Spleen (tissue), 11 donors: ENCODE data around the gene LMLN. TPM values are rescaled to one million over a fixed set of nuclear protein-coding genes. Genes with fewer than 3 reads are reported as not detected.

Experiments used
- DNase-seq: peaks from one replicate; pipeline ENCODE4 v3.0.0-alpha.2; 2020
- H3K27ac ChIP-seq, 8 donors: fragments of 200-600 bp; sonication (generic) in 7 of 8; 1 replicate in 4 of 8; 2 replicates in 4 of 8; pipeline versions ENCODE4 v1.5.0 to v1.8.0; 2016 to 2021; ENCODE audit warnings: inconsistent platforms in 4 of 8, mild to moderate bottlenecking in 4 of 8, moderate library complexity in 1 of 8
- H3K27me3 ChIP-seq, 7 donors: fragments of 200-600 bp; sonication (generic) in 6 of 7; replicated peaks in 1 of 7; 1 replicate in 4 of 7; 2 replicates in 3 of 7; pipeline versions ENCODE4 v1.5.0 to v1.8.0; 2016 to 2021; ENCODE audit warnings: inconsistent platforms in 3 of 7, mild to moderate bottlenecking in 1 of 7
- H3K36me3 ChIP-seq, 6 donors: fragments of 200-600 bp; sonication (generic) in 5 of 6; 1 replicate in 4 of 6; 2 replicates in 2 of 6; pipeline versions ENCODE4 v1.5.0 to v1.8.0; 2016 to 2021; ENCODE audit warnings: inconsistent platforms in 2 of 6
- H3K4me1 ChIP-seq, 6 donors: fragments of 200-600 bp; sonication (generic) in 5 of 6; 1 replicate in 3 of 6; 2 replicates in 3 of 6; pipeline versions ENCODE4 v1.5.0 to v1.8.0; 2016 to 2021; ENCODE audit warnings: inconsistent platforms in 3 of 6
- H3K4me3 ChIP-seq, 8 donors: fragments of 200-600 bp; sonication (generic) in 7 of 8; 1 replicate in 4 of 8; 2 replicates in 4 of 8; pipeline versions ENCODE4 v1.5.0 to v1.8.0; 2016 to 2021; ENCODE audit warnings: inconsistent platforms in 4 of 8, mild to moderate bottlenecking in 4 of 8, moderate library complexity in 2 of 8
- H3K9me3 ChIP-seq, 8 donors: fragments of 200-600 bp; sonication (generic) in 7 of 8; 1 replicate in 4 of 8; 2 replicates in 4 of 8; pipeline versions ENCODE4 v1.5.0 to v1.8.0; 2016 to 2021; ENCODE audit warnings: inconsistent platforms in 4 of 8
- POLR2A ChIP-seq, 3 donors: fragments of 450-650 bp; IDR thresholded peaks; one replicate each; pipeline ENCODE4 v1.5.1; 2017; ENCODE audit warnings: antibody characterized with exemption in 3 of 3, mild to moderate bottlenecking in 1 of 3
- POLR2AphosphoS5 ChIP-seq, 3 donors: sonication (generic); formaldehyde crosslinking; IDR thresholded peaks; one replicate each; pipeline ENCODE4 v1.5.1; 2017; ENCODE audit warnings: antibody characterized with exemption in 3 of 3
- WGBS, 5 donors: extraction: QIAGEN DNeasy Blood & Tissue Kit in 3 of 5; methylation state at CpG; one replicate each; pipeline versions ENCODE4 v1.1.5 to v1.1.7; 2013 to 2018; 5-methylcytosine and 5-hydroxymethylcytosine counted together
- intact Hi-C: fragments of 100-400 bp; cut with DNase I; formaldehyde crosslinking; loops from one replicate; pipeline ENCODE4 v1.15.0; 2023; ENCODE audit warnings: low total_unique reads
- polyA plus RNA-seq, 3 donors: library from polyadenylated mRNA; stranded (reverse); fragments of 200-250 nt; gene quantifications; one replicate each; pipeline ENCODE4 v1.2.1, GENCODE V29; 2013
- total RNA-seq, 7 donors: library from RNA; depleted of rRNA in 3 of 7; stranded (reverse); fragments of >200 nt in 3 of 7; fragmentation: NEBNext Ultra II Directional in 4 of 7; extraction: Animal tissue kit (Norgen Biotek cat#: 25700) in 4 of 7; gene quantifications; one replicate each; pipeline versions ENCODE4 v1.1.0 to v1.2.1, GENCODE V29; 2016 to 2021
- TF ChIP-seq, protein P1 (sequence below), 11 experiments: fragments of 200-600 bp in 7 of 11; fragments of 450-650 bp in 4 of 11; sonication (generic) in 4 of 11; IDR thresholded peaks in 8 of 11; conservative IDR thresholded peaks in 3 of 11; 1 replicate in 7 of 11; 2 replicates in 4 of 11; pipeline versions ENCODE4 v1.4.0 to v1.8.0; 2016 to 2021; ENCODE audit warnings: antibody characterized with exemption in 11 of 11, inconsistent platforms in 4 of 11, mild to moderate bottlenecking in 1 of 11
- donor health status: healthy with polysubstance abuse.
- donor health status: DM: no; HTN: no; CAD: no; lungs with moderate emphysema.
- donor health status: DM: no; HTN: no; CAD: no.
- donor health status: Bipolar disorder and iron deficiency.
- donor health status: healthy.
- donor health status: DM: no; HTN: no; CAD: no.
- donor health status: DM: yes; HTN: yes; CAD: no.

LMLN gene
- total and polyA plus RNA-seq, 10 donors = 0.52 to 5.9 (median 3.2) TPM

DNA sequence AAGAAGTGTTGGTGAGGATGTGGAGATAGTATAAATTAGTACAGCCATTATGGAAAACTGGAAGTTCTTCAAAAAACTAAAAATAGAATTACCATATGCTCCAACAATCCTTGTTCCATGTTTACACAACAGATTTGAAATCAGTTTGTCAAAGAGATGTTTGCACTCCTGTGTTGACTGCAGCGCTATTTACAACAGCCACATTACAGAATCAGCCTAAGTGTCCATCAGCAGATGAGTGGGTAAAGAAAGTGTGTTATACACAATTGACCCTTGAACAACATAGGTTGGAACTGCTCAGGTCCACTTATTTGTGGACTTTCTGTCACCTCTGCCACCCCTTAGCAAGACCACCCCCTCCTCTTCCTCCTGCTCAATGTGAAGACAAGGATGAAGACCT lies 34.7 kb downstream of the LMLN start:
- no peak for DNase-seq
- intact Hi-C loops = no loop called here
- H3K27me3 ChIP-seq = no peaks in the 10 kb centered on the region
- peaks cover 0 to 4% (median 0%) of the 10 kb centered on the region in 6 donors for H3K4me1 ChIP-seq
- H3K27ac ChIP-seq = no peak overlapping the region
- H3K36me3 ChIP-seq = peaks cover 0 to 22% (median 1%) of the 10 kb centered on the region in 6 donors
- H3K4me3 ChIP-seq = no peak overlapping the region
- WGBS, 5 donors = 96 to 98% (median 97%) methylated on average over 1 of the region's 1 CpG
- H3K9me3 ChIP-seq = no peaks in the 10 kb centered on the region
- TF ChIP-seq, protein P1, sequence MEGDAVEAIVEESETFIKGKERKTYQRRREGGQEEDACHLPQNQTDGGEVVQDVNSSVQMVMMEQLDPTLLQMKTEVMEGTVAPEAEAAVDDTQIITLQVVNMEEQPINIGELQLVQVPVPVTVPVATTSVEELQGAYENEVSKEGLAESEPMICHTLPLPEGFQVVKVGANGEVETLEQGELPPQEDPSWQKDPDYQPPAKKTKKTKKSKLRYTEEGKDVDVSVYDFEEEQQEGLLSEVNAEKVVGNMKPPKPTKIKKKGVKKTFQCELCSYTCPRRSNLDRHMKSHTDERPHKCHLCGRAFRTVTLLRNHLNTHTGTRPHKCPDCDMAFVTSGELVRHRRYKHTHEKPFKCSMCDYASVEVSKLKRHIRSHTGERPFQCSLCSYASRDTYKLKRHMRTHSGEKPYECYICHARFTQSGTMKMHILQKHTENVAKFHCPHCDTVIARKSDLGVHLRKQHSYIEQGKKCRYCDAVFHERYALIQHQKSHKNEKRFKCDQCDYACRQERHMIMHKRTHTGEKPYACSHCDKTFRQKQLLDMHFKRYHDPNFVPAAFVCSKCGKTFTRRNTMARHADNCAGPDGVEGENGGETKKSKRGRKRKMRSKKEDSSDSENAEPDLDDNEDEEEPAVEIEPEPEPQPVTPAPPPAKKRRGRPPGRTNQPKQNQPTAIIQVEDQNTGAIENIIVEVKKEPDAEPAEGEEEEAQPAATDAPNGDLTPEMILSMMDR (IDR thresholded peaks at IDR 0.05 in 8 of 11, conservative IDR thresholded peaks at IDR 0.05 in 3 of 11) = no peak
- TF ChIP-seq POLR2AphosphoS5 (IDR thresholded peaks at IDR 0.05) (no peak), POLR2A (IDR thresholded peaks at IDR 0.05) (no peak)

DNA sequence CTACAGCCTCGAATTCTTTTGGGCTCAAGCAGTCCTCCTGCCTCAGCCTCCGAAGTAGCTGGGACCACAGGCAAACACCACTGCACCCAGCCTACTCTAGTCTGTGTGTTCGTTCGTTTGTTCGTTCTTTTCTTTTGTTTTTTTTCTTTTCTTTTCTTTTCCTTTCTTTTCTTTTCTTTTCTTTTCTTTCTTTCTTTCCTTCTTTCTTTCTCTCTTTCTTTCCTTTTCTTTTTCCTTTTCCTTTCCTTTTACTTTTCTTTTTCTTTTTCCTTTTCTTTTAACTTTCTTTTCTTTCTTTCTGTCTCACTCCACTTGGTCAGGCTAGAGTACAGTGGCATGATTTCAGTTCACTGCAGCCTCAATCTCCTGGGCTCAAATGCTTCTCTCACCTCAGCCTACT lies 36.8 kb downstream of the LMLN start:
- H3K9me3 ChIP-seq = no peaks in the 10 kb centered on the region
- H3K27ac ChIP-seq = no peak overlapping the region
- 81 to 93% (median 90%) methylated on average over 5 of the region's 5 CpGs for WGBS, 5 donors
- H3K4me1 ChIP-seq = no peaks in the 10 kb centered on the region
- no peak for TF ChIP-seq POLR2AphosphoS5 (IDR thresholded peaks at IDR 0.05)
- TF ChIP-seq, protein P1 (IDR thresholded peaks at IDR 0.05 in 8 of 11, conservative IDR thresholded peaks at IDR 0.05 in 3 of 11) = no peak
- TF ChIP-seq POLR2A (IDR thresholded peaks at IDR 0.05) = no peak
- no peak for DNase-seq
- no peak overlapping the region for H3K4me3 ChIP-seq
- peaks cover 0 to 28% (median 4%) of the 10 kb centered on the region in 6 donors for H3K36me3 ChIP-seq
- intact Hi-C loops = no loop called here
- no peaks in the 10 kb centered on the region for H3K27me3 ChIP-seq

GRCh38 chr3:197997936-197998335 lies 37.9 kb downstream of the LMLN start:
- Histone ChIP-seq H3K4me3 (no peak overlapping the region), H3K36me3 (peaks cover 0 to 28% (median 4%) of the 10 kb centered on the region in 6 donors), H3K9me3 (no peaks in the 10 kb centered on the region), H3K4me1 (no peaks in the 10 kb centered on the region), H3K27me3 (no peaks in the 10 kb centered on the region), H3K27ac (no peak overlapping the region)
- intact Hi-C loops = no loop called here
- WGBS, 5 donors = 96 to 100% (median 98%) methylated on average over 3 of the region's 3 CpGs
- DNase-seq = no peak
- TF ChIP-seq POLR2A (IDR thresholded peaks at IDR 0.05) (no peak), POLR2AphosphoS5 (IDR thresholded peaks at IDR 0.05) (no peak)
- TF ChIP-seq, protein P1 (IDR thresholded peaks at IDR 0.05 in 8 of 11, conservative IDR thresholded peaks at IDR 0.05 in 3 of 11) = no peak

GRCh38 chr3:198017090-198017489 lies 57.1 kb downstream of the LMLN start:
- no peaks in the 10 kb centered on the region for H3K27me3 ChIP-seq
- peaks cover 0 to 13% (median 0%) of the 10 kb centered on the region in 6 donors for H3K36me3 ChIP-seq
- H3K27ac ChIP-seq = no peak overlapping the region
- 92 to 96% (median 94%) methylated on average over 5 of the region's 5 CpGs for WGBS, 5 donors
- no peak overlapping the region for H3K4me3 ChIP-seq
- no peaks in the 10 kb centered on the region for H3K4me1 ChIP-seq
- no peak for DNase-seq
- intact Hi-C loops = no loop called here
- TF ChIP-seq POLR2AphosphoS5 (IDR thresholded peaks at IDR 0.05) (no peak), POLR2A (IDR thresholded peaks at IDR 0.05) (no peak)
- TF ChIP-seq, protein P1 (IDR thresholded peaks at IDR 0.05 in 8 of 11, conservative IDR thresholded peaks at IDR 0.05 in 3 of 11) = no peak
- H3K9me3 ChIP-seq = peaks cover 0 to 2% (median 0%) of the 10 kb centered on the region in 8 donors
